Mesenchymal stem cell (in vitro differentiated cells and primary cell): ENCODE measurements around the gene PPP1R12C.

Experiments
- DNase-seq: peaks from one replicate; pipeline ENCODE4 v3.0.0-alpha.2; 2013
- H2AFZ ChIP-seq: one replicate; pipeline ENCODE4 v1.6.1; 2013; ENCODE audit warnings: low read depth, mild to moderate bottlenecking, control low read depth, inconsistent platforms, low read length, moderate library complexity
- H2AK5ac ChIP-seq: 2 replicates; pipeline ENCODE4 v1.6.1; 2013; ENCODE audit warnings: low read length, moderate library complexity, mild to moderate bottlenecking, inconsistent platforms; ENCODE audit not compliant: severe bottlenecking
- H2BK120ac ChIP-seq: one replicate; pipeline ENCODE4 v1.6.1; 2013; ENCODE audit warnings: low read depth, mild to moderate bottlenecking, inconsistent platforms, low read length, moderate library complexity
- H2BK12ac ChIP-seq, 2 experiments: one replicate each; pipeline ENCODE4 v1.6.1; 2013; ENCODE audit warnings: inconsistent platforms in 2 of 2, low read length in 2 of 2, mild to moderate bottlenecking in 2 of 2, moderate library complexity in 2 of 2, control low read depth in 1 of 2
- H2BK15ac ChIP-seq: one replicate; pipeline ENCODE4 v1.6.1; 2013; ENCODE audit warnings: mild to moderate bottlenecking, low read depth, inconsistent platforms; ENCODE audit not compliant: poor library complexity, severe bottlenecking
- H2BK5ac ChIP-seq: 2 replicates; pipeline ENCODE4 v1.6.1; 2013; ENCODE audit warnings: low read depth, mild to moderate bottlenecking, low read length, control low read depth, inconsistent platforms; ENCODE audit not compliant: poor library complexity, severe bottlenecking
- H3K14ac ChIP-seq, 2 experiments: one replicate each; pipeline ENCODE4 v1.6.1; 2013; ENCODE audit warnings: inconsistent platforms in 2 of 2, low read length in 2 of 2, control low read depth in 1 of 2, mild to moderate bottlenecking in 1 of 2, moderate library complexity in 1 of 2
- H3K18ac ChIP-seq, 2 experiments: one replicate each; pipeline ENCODE4 v1.6.1; 2013; ENCODE audit warnings: inconsistent platforms in 2 of 2, low read length in 2 of 2, control low read depth in 1 of 2, low read depth in 1 of 2, mild to moderate bottlenecking in 1 of 2
- H3K23ac ChIP-seq, 2 experiments: one replicate each; pipeline ENCODE4 v1.6.1; 2013; ENCODE audit warnings: inconsistent platforms in 2 of 2, low read length in 2 of 2, mild to moderate bottlenecking in 2 of 2, moderate library complexity in 2 of 2, control low read depth in 1 of 2
- H3K27ac ChIP-seq: 2 replicates; pipeline ENCODE4 v1.5.1; 2013; ENCODE audit warnings: mild to moderate bottlenecking, moderate library complexity, low read length, control low read depth, inconsistent platforms; ENCODE audit not compliant: poor library complexity, severe bottlenecking
- H3K27me3 ChIP-seq, 2 experiments: 2 replicates each; pipeline versions ENCODE4 v1.6.1 to v1.7.0; 2013; ENCODE audit warnings: low read length in 2 of 2, mild to moderate bottlenecking in 2 of 2, moderate library complexity in 2 of 2, control low read depth in 1 of 2, inconsistent platforms in 1 of 2; ENCODE audit not compliant: control insufficient read depth in 1 of 2, insufficient read depth in 1 of 2
- H3K36me3 ChIP-seq, 2 experiments: 2 replicates each; pipeline versions ENCODE4 v1.6.1 to v1.7.0; 2013; ENCODE audit warnings: low read length in 2 of 2, control low read depth in 1 of 2, inconsistent platforms in 1 of 2, low read depth in 1 of 2, mild to moderate bottlenecking in 1 of 2; ENCODE audit not compliant: insufficient read depth in 2 of 2, control insufficient read depth in 1 of 2
- H3K4ac ChIP-seq, 2 experiments: one replicate each; pipeline ENCODE4 v1.6.1; 2013; ENCODE audit warnings: inconsistent platforms in 2 of 2, low read length in 2 of 2, mild to moderate bottlenecking in 2 of 2, moderate library complexity in 2 of 2, control low read depth in 1 of 2, low read depth in 1 of 2
- H3K4me1 ChIP-seq: 2 replicates; pipeline ENCODE4 v1.6.1; 2013; ENCODE audit warnings: low read depth, low read length, control low read depth; ENCODE audit not compliant: control insufficient read depth, insufficient read depth
- H3K4me2 ChIP-seq: 2 replicates; pipeline ENCODE4 v1.6.1; 2013; ENCODE audit warnings: low read length, mild to moderate bottlenecking, inconsistent platforms; ENCODE audit not compliant: poor library complexity, severe bottlenecking
- H3K4me3 ChIP-seq, 2 experiments: 2 replicates each; pipeline versions ENCODE4 v1.5.1 to v1.7.0; 2013; ENCODE audit warnings: low read length in 2 of 2, mild to moderate bottlenecking in 2 of 2, control low read depth in 1 of 2, low read depth in 1 of 2; ENCODE audit not compliant: insufficient read depth in 1 of 2
- H3K79me1 ChIP-seq: replicated peaks from 2 replicates; pipeline ENCODE4 v1.6.1; 2013; ENCODE audit warnings: mild to moderate bottlenecking, control low read depth, low read length, inconsistent platforms; ENCODE audit not compliant: poor library complexity, severe bottlenecking
- H3K9ac ChIP-seq: 2 replicates; pipeline ENCODE4 v1.7.0; 2013; ENCODE audit warnings: mild to moderate bottlenecking, low read length, moderate library complexity
- H3K9me3 ChIP-seq: 2 replicates; pipeline ENCODE4 v1.7.0; 2013; ENCODE audit warnings: mild to moderate bottlenecking, low read length; ENCODE audit not compliant: control insufficient read depth
- H4K8ac ChIP-seq: one replicate; pipeline ENCODE4 v1.6.1; 2013; ENCODE audit warnings: inconsistent platforms, mild to moderate bottlenecking, low read length, moderate library complexity
- H4K91ac ChIP-seq: one replicate; pipeline ENCODE4 v1.6.1; 2013; ENCODE audit warnings: mild to moderate bottlenecking, low read length, inconsistent platforms
- WGBS: methylation state at CpG from one replicate; pipeline ENCODE4 v1.1.7; 2013; ENCODE audit warnings: mixed read lengths; 5-methylcytosine and 5-hydroxymethylcytosine counted together

Gene PPP1R12C

DNA sequence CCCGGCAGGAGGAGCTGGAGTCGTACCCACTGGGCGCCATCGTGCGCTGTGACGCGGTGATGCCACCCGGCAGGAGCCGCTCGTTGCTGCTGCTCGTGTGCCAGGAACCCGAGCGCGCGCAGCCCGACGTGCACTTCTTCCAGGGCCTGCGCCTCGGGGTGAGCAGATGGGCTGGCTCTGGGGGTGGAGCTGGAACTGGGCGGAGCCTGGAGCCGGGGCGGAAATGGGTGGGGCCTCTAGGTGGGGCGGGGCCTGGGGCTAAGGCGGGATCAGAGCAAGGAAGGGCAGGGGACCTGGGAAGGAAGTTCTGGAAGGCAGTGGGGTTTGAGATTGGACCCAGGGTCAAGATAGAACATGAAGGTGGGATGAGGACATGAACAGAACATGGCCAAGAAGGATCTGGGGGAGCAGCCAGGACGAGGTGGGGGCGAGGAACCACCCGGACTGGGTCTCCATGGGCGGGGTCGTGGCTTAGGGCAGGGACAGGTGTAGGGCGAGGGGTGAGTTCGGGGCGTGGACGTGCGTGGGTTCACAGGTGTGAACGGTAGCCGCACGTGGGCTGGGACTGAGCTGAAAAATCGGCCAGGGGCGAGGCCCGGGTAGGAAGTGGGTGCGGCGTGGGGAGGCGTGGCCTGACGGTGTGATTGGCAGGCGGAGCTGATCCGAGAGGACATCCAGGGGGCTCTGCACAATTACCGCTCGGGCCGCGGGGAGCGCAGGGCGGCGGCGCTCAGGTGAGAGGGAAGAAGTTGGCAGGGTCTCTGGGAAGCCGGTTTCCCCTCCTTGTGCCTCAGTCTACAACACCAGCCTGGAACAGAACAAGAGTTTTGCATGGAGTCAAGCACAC is 37.1 kb downstream of the PPP1R12C start:
- 6% methylated on average over 52 of the region's 55 CpGs for WGBS
- H3K9me3 ChIP-seq = no peaks in the 10 kb centered on the region

DNA sequence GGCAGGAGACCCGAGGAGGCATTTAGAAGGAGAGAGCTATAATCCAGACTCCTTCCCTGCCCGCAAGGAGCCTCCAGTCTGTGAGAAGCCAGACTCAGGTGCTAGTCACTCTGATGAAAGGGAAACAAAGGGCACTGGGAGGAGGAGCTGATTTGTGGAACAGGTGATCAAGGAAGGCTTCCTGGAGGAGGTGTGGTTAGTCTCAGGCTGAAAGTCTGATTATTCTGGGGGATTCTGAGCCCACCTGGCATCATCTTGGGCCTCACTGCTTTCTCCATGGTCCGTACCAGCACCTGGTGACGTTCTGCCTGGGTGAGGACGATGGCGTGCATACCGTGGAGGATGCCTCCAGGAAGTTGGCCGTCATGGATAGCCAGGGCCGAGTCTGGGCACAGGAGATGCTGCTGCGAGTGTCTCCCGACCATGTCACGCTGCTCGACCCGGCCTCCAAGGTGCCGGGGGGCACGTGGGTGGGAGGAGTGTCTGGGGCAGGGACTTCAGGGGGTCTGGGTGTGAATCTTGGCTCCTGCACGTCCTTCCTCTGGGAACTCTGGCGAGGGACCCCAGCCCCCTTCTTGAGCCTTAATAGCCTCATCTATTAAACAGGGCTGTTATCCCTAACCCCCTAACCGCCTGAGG is 37.9 kb downstream of the PPP1R12C start:
- Histone ChIP-seq H3K36me3 (no peaks in the 10 kb centered on the region), H3K4me1 (peaks cover 24% of the 10 kb centered on the region), H3K4me2 (no peak overlapping the region), H3K4me3 (peak overlapping the region in 1 of 2 experiments; percentile 6), H3K14ac (no peak overlapping the region), H2AFZ (no peak overlapping the region), H2BK5ac (no peak overlapping the region), H3K18ac (peak overlapping the region in 1 of 2 experiments; percentile 88), H2BK12ac (no peak overlapping the region), H3K79me1 (no peaks in the 10 kb centered on the region), H3K23ac (no peak overlapping the region), H3K9me3 (no peaks in the 10 kb centered on the region), H3K27ac (no peak overlapping the region), H3K4ac (no peak overlapping the region), H2BK120ac (no peak overlapping the region), H4K8ac (no peak overlapping the region), H4K91ac (no peak overlapping the region), H2AK5ac (no peak overlapping the region), H3K9ac (no peak overlapping the region), H3K27me3 (peaks cover 74 to 76% of the 10 kb centered on the region in 2 experiments), H2BK15ac (no peak overlapping the region)
- 78% methylated on average over 16 of the region's 19 CpGs for WGBS
- DNase-seq = no peak

More for the DNA sequence above, 37.1 kb downstream of the PPP1R12C start:
- Histone ChIP-seq H4K91ac (peak overlapping the region; percentile 70), H3K4ac (peak overlapping the region; percentile 84 to 89), H4K8ac (peak overlapping the region; percentile 63), H2BK12ac (peak overlapping the region in 1 of 2 experiments; percentile 67), H3K14ac (peak overlapping the region in 1 of 2 experiments; percentile 42), H3K27ac (no peak overlapping the region), H3K4me1 (peaks cover 24% of the 10 kb centered on the region), H2AK5ac (no peak overlapping the region), H3K4me3 (peak overlapping the region in 1 of 2 experiments; percentile 28), H2BK5ac (no peak overlapping the region), H3K79me1 (no peaks in the 10 kb centered on the region), H2BK15ac (no peak overlapping the region), H2AFZ (peak overlapping the region; percentile 86), H3K9ac (no peak overlapping the region), H3K4me2 (peak overlapping the region; percentile 79), H3K18ac (peak overlapping the region; percentile 23 to 88), H3K27me3 (peaks cover 77 to 79% of the 10 kb centered on the region in 2 experiments), H3K23ac (peak overlapping the region in 1 of 2 experiments; percentile 17), H2BK120ac (no peak overlapping the region), H3K36me3 (no peaks in the 10 kb centered on the region)
- DNase-seq = peak; percentile 75

DNA sequence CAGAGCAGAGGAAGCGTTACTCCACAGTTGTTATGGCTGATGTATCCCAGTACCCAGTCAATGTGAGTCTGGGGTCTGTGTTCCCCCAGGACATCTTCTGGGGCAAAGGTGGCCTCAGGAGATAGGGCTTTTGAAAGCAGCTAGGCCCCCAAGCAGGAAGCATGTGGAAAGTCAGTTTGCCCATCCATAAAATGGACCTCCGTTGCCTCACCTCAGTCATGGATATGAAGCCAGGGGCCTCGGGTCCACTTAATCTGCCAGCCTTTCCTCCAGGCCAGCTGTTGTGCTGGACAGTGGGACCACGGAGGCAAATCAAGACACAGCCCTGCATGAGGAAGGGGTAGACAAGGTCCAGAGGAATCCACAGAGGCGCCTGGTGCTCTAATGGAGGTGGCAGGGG is 38.4 kb downstream of the PPP1R12C start:
- no peak overlapping the region for H2AFZ ChIP-seq
- DNase-seq = no peak
- H2BK5ac ChIP-seq = no peak overlapping the region
- H3K23ac ChIP-seq = no peak overlapping the region
- WGBS = 89% methylated on average over 5 of the region's 5 CpGs
- H3K27me3 ChIP-seq = peaks cover 69 to 71% of the 10 kb centered on the region in 2 experiments
- no peak overlapping the region for H2BK120ac ChIP-seq
- H3K9ac ChIP-seq = no peak overlapping the region
- no peak overlapping the region for H3K4me3 ChIP-seq
- peaks cover 24% of the 10 kb centered on the region for H3K4me1 ChIP-seq
- H2BK12ac ChIP-seq = no peak overlapping the region
- no peaks in the 10 kb centered on the region for H3K79me1 ChIP-seq
- H4K91ac ChIP-seq = no peak overlapping the region
- H3K14ac ChIP-seq = no peak overlapping the region
- H3K27ac ChIP-seq = no peak overlapping the region
- no peak overlapping the region for H3K4me2 ChIP-seq
- H3K9me3 ChIP-seq = no peaks in the 10 kb centered on the region
- H4K8ac ChIP-seq = no peak overlapping the region
- H3K18ac ChIP-seq = no peak overlapping the region
- H2AK5ac ChIP-seq = no peak overlapping the region
- H3K4ac ChIP-seq = no peak overlapping the region
- H3K36me3 ChIP-seq = no peaks in the 10 kb centered on the region
- H2BK15ac ChIP-seq = no peak overlapping the region

DNA sequence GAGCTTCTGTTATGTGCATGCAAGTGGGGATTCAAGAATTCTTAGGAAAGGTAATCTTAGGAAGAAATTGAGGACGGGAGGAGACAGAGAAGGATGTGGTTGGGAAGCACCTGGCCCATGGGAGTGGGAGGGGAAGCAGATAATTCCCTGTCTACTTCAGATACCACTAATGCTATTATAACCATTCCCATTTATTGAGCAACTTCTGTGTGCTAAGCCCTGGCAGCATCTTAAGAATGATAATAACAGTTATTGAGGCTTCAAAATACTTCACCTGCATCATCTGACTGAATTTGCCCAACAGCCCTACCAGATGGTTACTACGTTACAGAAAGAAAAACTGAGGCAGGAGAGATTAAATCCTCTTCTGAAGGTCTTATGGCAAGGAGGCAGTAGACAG is 40.3 kb downstream of the PPP1R12C start:
- Histone ChIP-seq H2BK15ac (no peak overlapping the region), H4K91ac (no peak overlapping the region), H3K4me3 (no peak overlapping the region), H3K23ac (no peak overlapping the region), H3K9ac (no peak overlapping the region), H3K79me1 (no peaks in the 10 kb centered on the region), H3K14ac (no peak overlapping the region), H3K27ac (no peak overlapping the region), H2BK120ac (no peak overlapping the region), H3K27me3 (peaks cover 57 to 58% of the 10 kb centered on the region in 2 experiments), H3K36me3 (no peaks in the 10 kb centered on the region), H3K18ac (no peak overlapping the region), H3K9me3 (no peaks in the 10 kb centered on the region), H3K4me2 (no peak overlapping the region), H3K4ac (no peak overlapping the region), H2BK5ac (no peak overlapping the region), H2AK5ac (no peak overlapping the region), H2AFZ (no peak overlapping the region), H3K4me1 (peaks cover 22% of the 10 kb centered on the region), H4K8ac (no peak overlapping the region), H2BK12ac (no peak overlapping the region)
- DNase-seq = no peak
- 100% methylated on average over 1 of the region's 2 CpGs for WGBS
